Activated T-helper 1 cell treated with anti-CD3 and anti-CD28 coated beads, Interleukin-12 subunit alpha, Interleukin-12 subunit beta, Interleukin-2, Interleukin-4 antibody, amounts not matched to agents 30 ng/mL and 10 ng/mL and 1 ng/mL, durations not matched to agents 14 hours and 24 hours and 36 hours (primary cell): ENCODE data around the gene NOL11. TPM values are rescaled to one million over a fixed set of nuclear protein-coding genes. Genes with fewer than 3 reads are reported as not detected.
"Not testable (repeated sequence)": the region's sequence is repeated elsewhere in the genome, so short reads cannot be mapped to it uniquely, and the experiment has no call there.

Experiments used
- DNase-seq: peaks from one replicate; pipeline ENCODE4 v3.0.0; 2021; ENCODE audit warnings: low spot score
- H3K27ac Mint-ChIP-seq: one replicate; pipeline ENCODE4 v1.8.0; 2021; ENCODE audit warnings: mild to moderate bottlenecking, mixed read lengths
- H3K27me3 Mint-ChIP-seq: one replicate; pipeline ENCODE4 v1.8.0; 2022; ENCODE audit warnings: mild to moderate bottlenecking, moderate library complexity, mixed read lengths; ENCODE audit not compliant: insufficient read depth
- H3K36me3 Mint-ChIP-seq: one replicate; pipeline ENCODE4 v1.8.0; 2021; ENCODE audit warnings: low read depth, mixed read lengths
- H3K4me1 Mint-ChIP-seq: one replicate; pipeline ENCODE4 v1.8.0; 2021; ENCODE audit warnings: low read depth, mixed read lengths
- H3K4me3 Mint-ChIP-seq: one replicate; pipeline ENCODE4 v1.8.0; 2021; ENCODE audit warnings: mild to moderate bottlenecking, moderate library complexity, mixed read lengths
- H3K9me3 Mint-ChIP-seq: one replicate; pipeline ENCODE4 v1.8.0; 2021; ENCODE audit warnings: mixed read lengths
- intact Hi-C: fragments of 100-400 bp; cut with micrococcal nuclease; formaldehyde crosslinking; loops from one replicate; pipeline ENCODE4 v1.15.1; 2024
- total RNA-seq: library from RNA; stranded (reverse); gene quantifications from 2 replicates; pipeline ENCODE4 v1.2.3, GENCODE V29; 2022

Gene NOL11
- total RNA-seq, 1 donor from 2014 or later: 107 TPM

DNA sequence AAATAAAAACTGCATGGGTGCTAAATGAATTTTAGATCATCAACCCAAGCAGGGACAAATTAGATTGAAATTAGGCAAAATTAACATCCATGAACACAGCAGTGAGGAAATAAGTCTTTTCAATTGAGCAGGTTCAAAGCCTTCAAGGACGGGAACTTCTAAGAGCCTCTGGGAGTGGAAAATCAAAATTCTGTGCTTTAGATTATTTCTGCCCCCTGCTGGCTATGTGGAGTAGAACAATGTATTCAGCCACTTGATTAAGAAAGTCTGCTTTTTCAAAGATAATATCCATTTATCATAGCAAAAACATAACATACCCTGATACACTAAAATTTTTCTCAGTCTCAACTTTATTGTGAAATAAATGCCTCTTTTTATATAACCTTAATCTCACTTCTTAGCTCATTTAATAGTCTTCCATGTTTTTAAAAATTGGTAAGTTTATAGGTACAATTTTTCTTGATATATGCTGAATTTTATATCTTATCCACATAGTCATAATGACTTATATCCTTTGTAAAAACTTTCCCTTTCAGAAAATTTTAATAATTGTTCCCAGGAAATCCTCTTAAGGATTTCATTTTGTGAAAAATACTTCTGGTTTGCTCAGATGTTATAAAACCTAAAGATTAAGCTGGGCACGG, 28.1 kb upstream of the NOL11 start:
- no peaks in the 10 kb centered on the region for H3K4me1 Mint-ChIP-seq
- intact Hi-C loops: loop anchor here (1.0 kb wide), 3 partner anchors 214 to 315 kb away; no protein-coding TSS in a partner anchor
- peaks cover 5% of the 10 kb centered on the region for H3K36me3 Mint-ChIP-seq
- H3K4me3 Mint-ChIP-seq: no peak overlapping the region
- H3K27me3 Mint-ChIP-seq: no peaks in the 10 kb centered on the region
- peak; percentile 31 for DNase-seq
- H3K9me3 Mint-ChIP-seq: no peaks in the 10 kb centered on the region
- H3K27ac Mint-ChIP-seq: no peak overlapping the region

DNA sequence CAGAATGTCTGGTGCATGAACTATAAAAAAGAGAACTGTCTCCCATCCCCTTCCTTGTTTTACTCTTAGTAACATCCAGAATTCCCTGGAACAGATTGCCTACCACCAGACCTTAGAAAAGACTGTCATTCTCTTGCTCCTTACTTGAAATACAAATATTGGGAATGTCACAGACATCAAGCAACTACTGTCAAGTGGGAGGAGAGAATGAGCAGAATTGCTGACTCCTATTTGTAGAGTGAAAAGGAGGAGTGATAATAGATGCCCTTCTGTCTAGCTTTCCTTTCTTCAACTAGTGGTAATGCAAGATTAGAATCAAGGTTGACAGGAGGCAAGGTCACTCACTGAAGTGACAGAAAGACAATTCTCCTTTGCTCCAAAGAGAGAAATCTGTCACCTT, 23.9 kb upstream of the NOL11 start:
- no peak overlapping the region for H3K4me3 Mint-ChIP-seq
- H3K4me1 Mint-ChIP-seq: no peaks in the 10 kb centered on the region
- intact Hi-C loops: no loop called here
- peaks cover 5% of the 10 kb centered on the region for H3K36me3 Mint-ChIP-seq
- no peaks in the 10 kb centered on the region for H3K9me3 Mint-ChIP-seq
- no peak for DNase-seq
- no peak overlapping the region for H3K27ac Mint-ChIP-seq
- no peaks in the 10 kb centered on the region for H3K27me3 Mint-ChIP-seq

DNA sequence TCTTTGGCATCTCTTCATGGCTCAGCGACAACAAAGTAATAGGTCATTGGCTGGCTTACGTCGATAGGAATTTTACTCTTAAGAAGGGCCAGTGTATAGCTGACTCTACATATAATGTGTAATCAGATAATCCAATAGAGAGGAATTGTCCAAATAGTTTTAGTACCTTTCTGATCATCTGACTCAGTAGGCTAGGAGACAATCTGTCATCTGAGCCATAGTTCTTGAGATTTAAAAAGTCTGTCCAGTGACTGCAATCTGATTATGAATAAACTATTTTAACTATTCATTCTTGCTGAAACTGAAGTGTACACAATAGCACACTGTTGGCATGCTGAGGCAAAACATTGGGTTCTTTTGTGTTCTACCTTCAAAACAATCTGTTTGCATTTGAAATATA, 21.4 kb upstream of the NOL11 start:
- DNase-seq: no peak
- Mint-ChIP-seq H3K27me3 (peaks cover 2% of the 10 kb centered on the region), H3K36me3 (peaks cover 5% of the 10 kb centered on the region), H3K9me3 (no peaks in the 10 kb centered on the region), H3K4me3 (no peak overlapping the region), H3K4me1 (no peaks in the 10 kb centered on the region), H3K27ac (no peak overlapping the region)
- intact Hi-C loops: no loop called here

DNA sequence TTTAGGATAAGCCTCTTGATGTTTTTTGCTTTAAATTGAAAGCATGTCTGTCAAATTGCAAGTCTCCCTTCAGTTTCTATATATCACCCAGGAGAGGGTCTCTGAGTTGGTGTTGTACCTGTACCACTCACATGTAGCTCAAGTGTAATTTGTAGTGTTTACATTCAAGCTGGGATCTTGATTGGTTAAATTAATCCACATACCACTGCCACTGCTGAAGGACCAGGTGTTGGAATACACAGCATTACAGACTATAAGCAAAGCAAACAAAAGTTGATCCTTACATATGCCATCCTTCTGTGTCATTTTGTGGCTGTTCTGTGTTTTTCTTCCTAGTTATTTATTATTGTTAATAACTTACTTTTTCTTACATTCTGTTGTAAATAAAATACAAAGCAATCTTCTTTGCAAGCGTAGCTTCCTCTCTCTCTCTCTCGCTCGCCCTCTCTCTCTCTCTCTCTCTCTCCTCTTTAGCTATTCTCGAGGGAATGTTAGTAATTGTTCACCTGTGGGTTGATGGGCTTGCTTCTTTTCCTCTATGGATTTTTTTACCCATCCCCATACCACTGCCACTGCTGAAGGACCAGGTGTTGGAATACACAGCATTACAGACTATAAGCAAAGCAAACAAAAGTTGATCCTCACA, 20.8 kb upstream of the NOL11 start:
- H3K36me3 Mint-ChIP-seq: peaks cover 5% of the 10 kb centered on the region
- no peak overlapping the region for H3K4me3 Mint-ChIP-seq
- DNase-seq: no peak
- no peak overlapping the region for H3K27ac Mint-ChIP-seq
- no peaks in the 10 kb centered on the region for H3K9me3 Mint-ChIP-seq
- no peaks in the 10 kb centered on the region for H3K4me1 Mint-ChIP-seq
- H3K27me3 Mint-ChIP-seq: peaks cover 2% of the 10 kb centered on the region
- intact Hi-C loops: no loop called here

DNA sequence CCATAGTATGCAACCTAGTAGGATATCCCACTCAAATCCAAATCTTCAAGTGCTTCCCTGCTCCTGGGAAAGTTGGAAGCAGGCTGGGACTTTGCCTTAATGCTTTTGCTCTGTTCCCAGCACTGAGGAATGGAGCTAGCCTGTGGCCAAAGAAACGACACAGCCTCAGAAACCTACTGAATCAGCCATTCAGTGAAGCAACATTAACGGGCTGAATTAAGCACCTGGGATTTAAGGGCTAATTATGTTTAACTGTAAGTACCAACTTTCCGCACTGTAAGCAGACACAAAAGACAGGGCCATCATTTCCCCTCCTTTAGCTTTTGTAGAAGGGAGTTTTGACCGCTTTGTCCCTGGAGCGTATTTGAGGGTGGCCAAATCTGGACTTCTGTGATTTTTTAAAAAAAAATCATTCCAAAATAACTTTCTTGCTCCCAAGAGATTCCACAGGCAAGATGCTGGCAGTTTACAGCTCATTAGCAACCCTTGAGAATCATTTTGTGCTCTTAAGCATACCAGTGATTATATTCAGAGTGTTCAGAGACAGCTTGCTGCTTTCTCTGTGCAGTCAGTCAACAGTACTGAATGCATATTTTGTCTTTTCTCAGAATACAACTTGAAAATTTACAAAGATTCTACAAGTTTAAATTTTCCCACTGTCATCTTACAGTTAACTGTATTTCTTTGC, 17.6 kb upstream of the NOL11 start:
- Mint-ChIP-seq H3K9me3 (no peaks in the 10 kb centered on the region), H3K27me3 (peaks cover 2% of the 10 kb centered on the region)
- intact Hi-C loops: no loop called here

DNA sequence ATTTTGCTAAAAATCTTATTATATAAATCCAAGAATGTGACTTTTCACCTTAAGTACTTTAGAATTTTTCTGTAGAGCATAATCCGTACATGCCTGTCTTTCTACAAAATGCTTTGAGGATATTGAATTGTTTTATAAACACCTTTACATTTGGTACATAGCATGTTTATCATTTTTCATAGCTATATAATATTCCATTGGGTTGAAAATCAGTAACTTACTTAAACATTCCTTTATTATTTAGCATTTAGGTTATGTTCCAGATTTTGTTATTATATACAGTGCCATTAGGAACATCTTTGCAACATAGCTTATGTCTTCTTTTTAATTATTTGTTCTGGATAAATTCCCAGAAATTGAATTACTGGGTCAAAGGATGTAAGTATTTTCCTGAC, 17.0 kb upstream of the NOL11 start:
- Mint-ChIP-seq H3K9me3 (no peaks in the 10 kb centered on the region), H3K36me3 (no peaks in the 10 kb centered on the region), H3K27ac (no peak overlapping the region), H3K4me1 (no peaks in the 10 kb centered on the region), H3K27me3 (peaks cover 2% of the 10 kb centered on the region), H3K4me3 (no peak overlapping the region)
- DNase-seq: no peak
- intact Hi-C loops: no loop called here

More for the DNA sequence above, 17.6 kb upstream of the NOL11 start:
- DNase-seq: no peak
- Mint-ChIP-seq H3K36me3 (no peaks in the 10 kb centered on the region), H3K4me1 (no peaks in the 10 kb centered on the region), H3K4me3 (no peak overlapping the region), H3K27ac (no peak overlapping the region)

DNA sequence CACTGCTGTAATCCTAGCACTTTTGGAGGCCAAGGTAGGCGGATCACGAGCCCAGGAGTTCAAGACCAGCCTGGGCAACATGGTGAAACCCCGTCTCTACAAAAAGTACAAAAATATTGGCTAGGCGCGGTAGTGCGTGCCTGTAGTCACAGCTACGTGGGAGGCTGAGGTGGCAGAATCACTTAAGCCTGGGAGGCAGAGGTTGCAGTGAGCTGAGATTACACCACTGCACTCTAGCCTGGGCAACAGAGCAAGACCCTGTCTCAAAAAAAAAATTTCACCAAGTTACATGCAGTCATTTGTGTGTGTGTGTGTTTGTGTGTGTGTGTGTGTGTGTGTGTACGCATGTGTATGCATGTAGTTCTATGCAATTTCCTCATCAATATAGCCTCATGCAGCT, 14.9 kb upstream of the NOL11 start:
- H3K4me1 Mint-ChIP-seq, H3K27ac Mint-ChIP-seq, H3K36me3 Mint-ChIP-seq, H3K9me3 Mint-ChIP-seq, intact Hi-C loops, H3K4me3 Mint-ChIP-seq, H3K27me3 Mint-ChIP-seq, DNase-seq: not testable (repeated sequence)

DNA sequence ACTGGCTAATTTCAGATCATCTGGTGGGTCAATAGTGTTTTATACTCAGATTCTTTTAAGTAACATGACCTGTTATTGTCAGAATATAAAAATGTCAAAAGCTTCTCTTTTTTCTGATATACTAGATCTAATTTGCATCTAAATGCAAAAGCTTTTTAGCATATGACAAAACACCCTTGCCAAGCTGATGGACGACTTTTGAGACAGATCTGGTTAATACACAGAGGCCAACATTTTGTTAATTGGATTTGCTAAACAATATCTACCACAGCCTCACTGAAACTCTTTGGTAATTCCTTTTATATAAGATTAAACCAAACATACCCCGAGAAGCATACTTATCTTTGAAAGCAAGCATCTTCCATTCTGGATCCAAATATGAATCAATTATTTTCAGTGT, 10.3 kb upstream of the NOL11 start:
- H3K36me3 Mint-ChIP-seq: no peaks in the 10 kb centered on the region
- H3K4me1 Mint-ChIP-seq: no peaks in the 10 kb centered on the region
- intact Hi-C loops: no loop called here
- peaks cover 7% of the 10 kb centered on the region for H3K27me3 Mint-ChIP-seq
- H3K27ac Mint-ChIP-seq: no peak overlapping the region
- DNase-seq: no peak
- H3K4me3 Mint-ChIP-seq: no peak overlapping the region
- no peaks in the 10 kb centered on the region for H3K9me3 Mint-ChIP-seq

DNA sequence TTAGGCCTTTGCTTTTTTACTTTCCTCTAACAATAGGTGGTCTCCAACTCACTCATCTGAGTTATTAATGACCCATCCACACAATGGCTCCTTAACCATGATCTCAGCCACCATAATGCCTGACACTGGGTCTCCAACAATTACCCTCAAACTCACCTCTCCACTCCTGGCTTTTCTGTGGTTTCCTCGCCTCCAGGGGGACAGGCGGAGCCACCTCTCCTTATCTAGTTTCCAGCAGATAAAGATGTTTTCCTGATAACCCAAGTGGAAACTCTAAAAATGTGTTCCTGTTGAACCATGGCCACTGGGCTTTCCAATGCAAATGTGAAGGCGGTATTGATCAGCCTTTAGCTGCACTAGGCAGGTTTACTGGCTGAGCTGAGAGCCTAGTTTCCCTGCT, 9.4 kb upstream of the NOL11 start:
- Mint-ChIP-seq H3K9me3 (no peaks in the 10 kb centered on the region), H3K4me1 (no peaks in the 10 kb centered on the region), H3K27ac (no peak overlapping the region), H3K4me3 (no peak overlapping the region), H3K27me3 (peaks cover 9% of the 10 kb centered on the region), H3K36me3 (no peaks in the 10 kb centered on the region)
- no peak for DNase-seq
- intact Hi-C loops: no loop called here

DNA sequence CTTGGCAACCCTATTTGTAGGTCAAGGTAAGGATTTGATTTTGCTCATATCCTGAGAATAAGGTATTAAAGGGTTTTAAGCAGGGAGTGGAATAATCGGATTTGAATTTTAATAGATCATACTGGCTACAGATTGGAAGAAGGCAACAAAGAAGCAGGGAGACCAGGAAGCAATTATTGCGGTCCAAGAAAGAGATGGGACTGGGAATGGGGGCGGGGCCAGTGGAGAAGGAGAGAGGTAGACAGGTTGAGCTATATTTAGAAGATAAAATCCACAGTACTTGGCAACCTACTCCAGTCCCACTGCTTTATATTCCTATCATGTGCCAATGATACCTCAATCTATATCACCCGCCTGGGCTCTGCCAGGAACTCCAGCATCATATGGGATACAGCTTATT, 5.8 kb upstream of the NOL11 start:
- DNase-seq: no peak
- H3K27me3 Mint-ChIP-seq: peaks cover 9% of the 10 kb centered on the region
- no peak overlapping the region for H3K4me3 Mint-ChIP-seq
- H3K27ac Mint-ChIP-seq: no peak overlapping the region
- H3K9me3 Mint-ChIP-seq: no peaks in the 10 kb centered on the region
- intact Hi-C loops: no loop called here
- peaks cover 5% of the 10 kb centered on the region for H3K4me1 Mint-ChIP-seq
- H3K36me3 Mint-ChIP-seq: no peaks in the 10 kb centered on the region

DNA sequence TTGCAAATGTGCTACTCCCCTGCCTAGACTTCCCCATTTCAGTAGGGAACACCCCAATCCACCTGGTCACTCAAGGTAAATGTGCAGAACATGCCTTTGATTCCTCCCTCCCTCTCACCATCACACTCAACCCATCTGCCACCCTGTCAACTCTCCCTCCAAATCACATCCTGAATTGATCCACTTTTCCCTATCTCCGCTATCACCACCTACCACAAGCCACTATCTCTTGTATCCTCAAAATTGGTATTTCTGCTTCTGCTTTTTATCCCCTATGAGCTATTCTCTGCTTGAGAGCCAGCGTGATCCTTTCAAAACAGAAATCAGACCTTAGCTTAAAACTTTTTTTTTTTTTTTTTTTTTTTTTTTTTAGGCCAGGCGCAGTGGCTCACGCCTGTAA, 5.4 kb upstream of the NOL11 start:
- peaks cover 9% of the 10 kb centered on the region for H3K27me3 Mint-ChIP-seq
- H3K9me3 Mint-ChIP-seq: no peaks in the 10 kb centered on the region
- H3K27ac Mint-ChIP-seq: no peak overlapping the region
- no peaks in the 10 kb centered on the region for H3K36me3 Mint-ChIP-seq
- peaks cover 10% of the 10 kb centered on the region for H3K4me1 Mint-ChIP-seq
- intact Hi-C loops: no loop called here
- no peak for DNase-seq
- no peak overlapping the region for H3K4me3 Mint-ChIP-seq

DNA sequence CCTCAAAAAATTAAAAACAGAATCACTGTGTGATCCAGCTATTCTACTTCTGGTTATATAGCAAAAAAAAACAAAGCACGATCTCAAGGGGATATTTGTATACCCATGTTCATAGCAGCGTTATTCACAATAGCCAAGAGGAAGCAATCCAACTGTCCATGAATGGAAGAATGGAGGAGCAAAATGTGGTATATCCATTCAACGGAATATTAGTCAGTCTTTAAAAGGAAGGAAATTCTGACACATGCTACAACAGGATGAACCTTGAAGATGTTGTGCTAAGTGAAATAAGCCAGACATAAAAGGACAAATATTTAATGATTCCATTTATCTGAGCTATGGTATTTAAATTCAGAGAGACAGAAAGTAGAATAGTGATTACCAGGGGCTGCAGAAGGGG, 4.6 kb upstream of the NOL11 start:
- no peak for DNase-seq
- intact Hi-C loops: no loop called here

DNA sequence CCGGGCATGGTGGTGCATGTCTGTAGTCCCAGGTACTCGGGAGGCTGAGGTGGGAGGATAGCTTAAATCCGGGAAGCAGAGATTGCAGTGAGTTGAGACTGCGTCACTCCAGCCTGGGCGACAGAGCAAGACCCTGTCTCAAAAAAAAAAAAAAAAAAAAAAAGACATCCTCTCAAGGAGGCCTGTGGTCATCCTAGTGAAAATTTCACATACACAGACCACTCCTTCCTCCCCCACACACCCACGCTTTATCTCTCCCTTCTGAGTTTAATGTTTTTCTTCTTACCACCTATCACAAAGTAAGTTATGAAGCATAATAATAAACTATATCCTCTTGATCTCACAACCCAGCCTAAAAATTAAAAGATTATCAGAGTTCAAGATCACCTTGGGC, 1.3 kb upstream of the NOL11 start:
- no peak for DNase-seq
- peaks cover 10% of the 10 kb centered on the region for H3K27me3 Mint-ChIP-seq
- H3K36me3 Mint-ChIP-seq: peaks cover 16% of the 10 kb centered on the region
- no peak overlapping the region for H3K27ac Mint-ChIP-seq
- intact Hi-C loops: loop anchor here (5.0 kb wide), 4 partner anchors 321 to 1524 kb away; partner anchors contain the start of genes CEP112, KPNA2 and PRKAR1A
- H3K9me3 Mint-ChIP-seq: no peaks in the 10 kb centered on the region
- H3K4me1 Mint-ChIP-seq: peaks cover 10% of the 10 kb centered on the region
- peak overlapping the region; percentile 99 for H3K4me3 Mint-ChIP-seq

More for the DNA sequence above, 4.6 kb upstream of the NOL11 start:
- Mint-ChIP-seq H3K27me3 (peaks cover 11% of the 10 kb centered on the region), H3K4me1 (peaks cover 10% of the 10 kb centered on the region), H3K4me3 (no peak overlapping the region), H3K27ac (no peak overlapping the region), H3K36me3 (peaks cover 4% of the 10 kb centered on the region), H3K9me3 (no peaks in the 10 kb centered on the region)
